Measurements from ENCODE around the gene DLL3.

DLL3 gene

GRCh38 chr19:39518975-39519374 lies 20.2 kb downstream of the DLL3 start:
- no peak for DNase-seq

- no peak for DNase-seq
Observed at GRCh38 chr19:39520541-39521484, 22.1 kb downstream of the DLL3 start.

DNA sequence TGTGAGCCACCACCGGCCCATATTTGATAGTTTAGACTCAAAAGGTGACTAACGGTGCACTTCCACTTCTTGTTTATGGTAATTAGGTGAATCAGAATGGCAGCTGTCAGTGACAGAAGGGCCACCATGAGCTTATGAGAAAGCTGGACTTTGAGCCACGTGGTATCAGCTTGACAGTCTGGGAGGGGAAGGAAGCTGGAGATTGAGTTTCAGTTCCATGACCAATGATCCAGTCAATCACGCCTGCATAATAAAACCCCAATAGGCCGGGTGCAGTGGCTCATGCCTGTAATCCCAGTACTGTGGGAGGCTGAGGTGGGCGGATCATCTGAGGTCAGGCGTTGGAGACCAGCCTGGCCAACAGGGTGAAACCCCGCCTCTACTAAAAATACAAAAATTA lies 25.7 kb downstream of the DLL3 start:
- no peak for DNase-seq

- no peak for DNase-seq
Observed at GRCh38 chr19:39525205-39525604, 26.5 kb downstream of the DLL3 start.

DNA sequence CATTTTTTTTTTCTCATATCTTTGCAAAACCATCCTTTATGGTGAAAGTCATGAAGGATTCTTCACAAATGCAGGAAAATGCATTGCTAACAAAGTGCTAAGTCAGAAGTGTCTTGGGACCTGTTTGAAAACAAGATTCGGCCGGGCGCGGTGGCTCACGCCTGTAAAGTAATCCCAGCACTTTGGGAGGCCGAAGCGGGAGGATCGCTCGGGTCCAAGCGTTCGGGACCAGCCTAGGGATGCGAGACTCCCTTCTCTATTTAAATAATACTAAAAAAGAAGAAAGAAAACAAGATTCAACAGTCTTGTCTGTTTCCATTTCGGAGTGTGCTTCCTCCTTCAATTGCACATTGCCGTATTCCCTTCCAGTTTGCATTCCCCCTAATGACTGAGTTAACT lies 33.1 kb downstream of the DLL3 start:
- DNase-seq = no peak

DNA sequence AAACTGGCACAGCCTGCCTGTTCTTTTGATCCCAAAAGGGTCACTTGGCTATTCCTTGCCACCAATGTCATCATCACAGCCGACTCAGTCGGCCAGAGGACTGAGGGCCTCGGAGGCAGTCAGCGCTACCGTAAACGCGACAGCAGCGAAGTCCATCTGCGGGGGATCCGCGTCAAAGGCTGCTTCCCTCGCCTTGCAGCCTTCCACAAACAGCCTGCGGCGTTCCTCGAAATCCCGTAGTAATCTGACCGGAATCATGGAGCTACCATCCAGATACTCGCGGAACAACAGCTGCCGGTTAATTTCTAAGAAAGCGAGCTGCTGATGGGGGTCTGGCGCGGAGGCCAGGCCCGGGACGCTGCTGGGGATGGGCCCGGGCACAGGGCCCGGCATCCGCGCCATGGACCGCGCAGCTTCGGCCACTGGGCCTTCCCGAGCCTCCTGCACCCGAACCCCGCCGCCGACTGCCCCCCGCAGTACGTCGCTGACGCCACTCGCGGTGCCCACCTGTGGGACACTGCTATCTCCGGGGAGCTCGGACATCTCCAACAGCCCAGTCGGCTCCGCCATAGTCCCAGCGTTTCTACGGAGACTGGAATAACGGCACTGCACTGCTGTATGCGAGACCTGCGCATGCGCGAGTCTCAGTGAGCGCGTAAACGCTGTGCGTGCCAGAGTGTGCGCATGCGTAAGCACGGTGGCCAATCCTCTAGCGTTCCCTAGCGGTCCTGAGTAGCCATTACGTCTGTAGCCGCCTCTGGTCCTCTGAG lies 33.7 kb downstream of the DLL3 start, which contains the start of gene EID2B:
Gene EID2B, minus strand, starts transcription at position 620 of the 770 bp plus-strand sequence. Its CDS starts 50 bp downstream, at position 570.
- peak; percentile 75 for DNase-seq

DNA sequence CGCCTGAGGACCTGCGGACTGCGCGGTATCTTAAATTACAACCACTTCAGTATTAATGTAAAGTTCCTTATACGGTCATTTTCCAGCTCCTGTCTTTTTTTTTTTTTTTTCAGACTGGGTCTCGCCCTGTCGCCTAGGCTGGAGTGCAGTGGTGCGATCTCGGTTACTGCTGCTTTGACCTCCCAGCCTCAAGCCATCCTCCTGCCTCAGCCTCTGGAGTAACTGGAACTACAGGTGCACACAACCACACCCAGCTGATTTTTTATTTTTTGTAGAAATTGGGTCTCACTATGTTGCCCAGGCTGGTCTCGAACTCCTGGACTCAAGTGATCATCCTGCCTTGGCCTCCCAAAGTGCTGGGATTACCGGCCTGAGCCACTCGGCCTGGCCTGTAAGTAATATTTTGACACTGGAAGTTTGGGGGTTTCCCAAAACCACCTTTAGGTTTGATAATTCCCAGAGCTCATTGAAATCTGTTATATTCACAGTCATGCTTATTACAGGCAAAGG lies 34.3 kb downstream of the DLL3 start:
- no peak for DNase-seq

DNA sequence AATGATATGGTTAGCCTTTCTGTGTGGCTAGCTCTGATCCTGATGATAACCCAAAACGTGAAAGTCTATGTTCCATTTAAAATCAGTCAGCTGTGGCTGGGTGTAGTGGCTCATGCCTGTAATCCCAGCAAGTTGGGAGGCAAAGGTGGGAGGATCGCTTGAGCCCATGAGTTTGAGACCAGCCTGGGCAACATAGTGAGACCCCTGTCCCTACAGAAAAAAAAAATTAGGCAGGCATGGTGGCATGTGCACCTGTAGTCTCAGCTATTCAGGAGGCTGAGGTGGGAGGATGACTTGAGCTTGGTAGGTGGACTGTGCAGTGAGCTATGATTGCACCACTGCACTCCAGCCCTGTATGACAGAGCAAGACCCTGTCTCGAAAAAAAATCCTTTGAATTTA lies 35.0 kb downstream of the DLL3 start:
- DNase-seq = no peak

GRCh38 chr19:39539165-39539517 lies 40.4 kb downstream of the DLL3 start:
- no peak for DNase-seq

- DNase-seq = peak; percentile 80
Observed at GRCh38 chr19:39539518-39540332, 41.0 kb downstream of the DLL3 start, which contains the start of gene EID2. Gene EID2 (minus strand): TSS chr19:39540161. CDS start chr19:39540079, 82 bp downstream.

DNA sequence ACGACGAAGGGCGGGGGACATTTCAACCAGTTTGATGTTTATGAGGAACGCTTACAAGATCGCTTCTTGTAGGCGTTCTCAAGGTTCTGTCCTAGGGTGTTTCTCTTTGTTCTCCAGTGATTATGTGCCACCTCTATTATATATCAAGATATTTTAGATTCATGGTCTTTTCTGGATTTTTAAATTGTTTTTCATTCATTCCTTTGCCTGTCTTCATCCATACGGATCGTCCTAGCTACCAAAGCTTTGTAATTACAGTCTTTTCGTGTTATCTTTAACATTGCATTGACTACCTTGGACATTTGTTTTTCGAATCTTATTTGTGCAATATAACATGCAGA lies 41.6 kb downstream of the DLL3 start:
- no peak for DNase-seq

DNA sequence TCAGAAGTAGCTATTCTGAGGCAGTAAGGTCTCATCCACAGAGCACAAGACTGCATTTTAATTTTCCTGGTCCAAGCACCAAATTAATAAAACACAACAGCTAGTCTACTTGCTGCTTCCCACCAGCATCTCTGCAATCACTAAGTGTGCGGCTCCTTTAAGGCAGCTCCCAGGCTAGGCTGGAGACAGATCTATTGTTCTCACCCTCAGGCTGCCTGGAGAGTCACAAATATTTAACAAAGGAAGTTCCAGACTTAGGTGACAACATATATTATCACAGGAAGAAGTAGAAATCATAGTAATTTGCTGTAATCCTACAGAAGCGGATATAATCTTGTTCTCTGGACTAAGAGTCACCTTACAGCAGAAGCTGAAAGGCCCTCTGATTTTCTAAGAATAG lies 43.5 kb downstream of the DLL3 start:
- no peak for DNase-seq

GRCh38 chr19:39543477-39543857 lies 44.7 kb downstream of the DLL3 start:
- DNase-seq = no peak

DNA sequence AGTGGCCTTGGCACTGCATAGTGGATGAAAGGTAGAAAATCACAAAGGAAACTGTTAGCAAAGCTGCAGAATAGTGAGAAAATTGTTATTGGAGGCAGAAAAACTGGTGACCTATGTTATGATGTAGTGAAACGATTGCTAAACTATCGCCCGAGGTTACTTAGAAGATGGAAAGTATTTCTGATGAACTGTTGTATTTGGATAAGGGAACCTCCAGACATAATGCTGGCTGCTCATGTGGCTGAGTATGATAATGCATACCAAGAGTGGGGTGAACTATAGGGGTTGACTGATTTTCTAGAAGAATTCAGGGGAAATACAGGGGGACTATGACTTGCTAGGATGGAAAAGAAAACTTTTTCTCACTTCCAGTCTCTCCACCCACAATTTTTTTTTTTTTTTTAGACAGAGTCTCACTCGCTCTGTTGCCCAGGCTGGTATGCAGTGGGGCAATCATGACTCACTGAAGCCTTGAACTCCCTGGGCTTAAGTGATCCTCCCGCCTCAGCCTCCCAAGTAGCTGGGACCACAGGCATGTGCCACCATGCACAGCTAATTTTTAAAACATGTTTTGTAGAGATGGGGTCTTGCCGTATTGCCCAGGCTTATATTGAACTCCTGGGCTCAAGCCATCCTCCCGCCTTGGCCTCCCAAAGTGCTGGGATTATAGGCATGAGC lies 45.6 kb downstream of the DLL3 start:
- no peak for DNase-seq

GRCh38 chr19:39544911-39545310 lies 46.2 kb downstream of the DLL3 start:
- no peak for DNase-seq

DNA sequence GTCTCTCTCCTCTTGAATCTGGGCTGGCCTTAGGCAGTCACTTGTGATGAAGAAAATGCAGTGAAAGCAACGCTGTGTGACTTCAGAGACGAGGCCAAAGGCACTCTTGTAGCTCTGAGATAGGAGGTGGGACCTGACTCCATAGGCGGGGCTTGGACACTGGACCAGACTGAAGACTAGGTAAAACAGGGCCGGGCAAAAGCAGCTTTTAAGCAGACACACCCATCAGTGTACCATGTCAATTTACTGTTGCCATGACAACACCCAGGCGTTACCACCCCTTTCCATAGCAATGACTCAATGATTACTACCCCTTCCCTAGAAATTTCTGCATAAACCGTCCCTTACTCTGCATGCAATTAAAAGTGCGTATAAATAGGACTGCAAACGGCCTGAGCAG lies 47.9 kb downstream of the DLL3 start:
- DNase-seq = no peak

DNA sequence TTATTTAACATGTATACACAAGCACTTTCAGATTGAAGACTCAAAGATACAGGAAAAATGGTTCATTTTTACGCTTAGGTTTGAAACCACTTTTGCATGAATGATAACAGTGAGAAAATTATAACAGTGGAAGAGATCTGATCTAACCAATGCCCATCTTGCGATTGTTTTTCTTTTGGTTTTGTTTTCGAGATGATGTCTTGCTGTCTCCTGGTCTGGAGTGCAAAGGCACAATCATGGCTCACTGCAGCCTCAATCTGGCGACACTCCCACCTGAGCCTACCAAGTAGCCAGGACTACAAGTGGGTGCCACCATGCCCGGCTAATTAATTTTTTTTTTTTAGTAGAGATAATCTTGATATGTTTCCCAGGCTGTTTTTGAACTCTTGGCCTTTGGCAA lies 51.5 kb downstream of the DLL3 start:
- no peak for DNase-seq

DNA sequence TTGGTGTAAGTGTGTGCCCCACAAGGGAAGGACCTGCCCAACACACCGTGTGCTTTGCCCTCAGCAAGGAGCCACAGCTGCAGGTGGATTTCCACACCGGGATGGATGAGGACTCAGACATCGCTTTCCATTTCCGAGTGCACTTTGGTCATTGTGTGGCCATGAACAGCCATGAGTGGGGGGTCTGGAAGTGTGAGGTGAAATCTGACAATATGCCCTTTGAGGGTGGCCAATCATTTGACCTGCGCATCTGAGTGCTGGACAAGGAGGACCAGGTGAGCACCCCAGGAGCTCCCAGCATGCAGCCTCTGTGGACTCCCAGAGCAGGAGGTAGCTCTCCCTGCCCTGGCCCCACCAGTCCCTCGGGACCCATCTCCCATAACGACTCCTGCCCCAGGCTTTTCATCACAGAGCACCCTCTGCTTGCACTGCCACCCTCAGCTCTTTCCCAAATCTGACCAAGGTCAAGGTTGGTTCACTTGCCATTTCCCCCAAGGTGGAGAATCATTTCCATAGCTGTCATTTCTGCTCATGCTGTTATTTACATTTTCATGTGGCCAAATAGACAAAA lies 54.4 kb downstream of the DLL3 start:
- DNase-seq = no peak

- no peak for DNase-seq
Observed at GRCh38 chr19:39554701-39555311, 56.1 kb downstream of the DLL3 start.

DNA sequence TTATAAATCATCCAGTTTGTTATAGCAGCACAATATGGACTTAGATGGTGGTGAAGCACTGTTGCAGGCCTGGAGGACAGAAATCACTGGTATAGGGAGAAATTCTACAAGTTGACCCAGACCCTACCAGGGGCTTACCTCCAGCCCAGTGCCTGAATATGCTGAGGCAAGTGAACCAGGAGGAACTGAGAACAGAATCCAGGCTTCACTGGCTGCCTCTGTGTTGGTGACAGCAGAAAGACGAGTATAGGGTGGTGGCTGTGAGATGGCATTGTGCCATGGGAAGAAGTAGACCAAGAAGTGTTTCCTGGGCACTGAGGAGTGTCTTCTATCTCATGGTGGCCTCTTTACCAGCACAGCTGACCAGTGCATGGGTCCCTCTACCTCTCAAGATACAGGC lies 57.1 kb downstream of the DLL3 start:
- no peak for DNase-seq

All from activated gamma-delta T cell (primary cell).